CD4-positive, alpha-beta T cell treated with Interleukin-6 for 4 hours (primary cell): ENCODE data around the gene MMP8.

ENCODE experiments used
- DNase-seq: peaks from one replicate; pipeline ENCODE4 v3.0.0-alpha.2; 2020; ENCODE audit warnings: mixed read lengths

MMP8 gene

GRCh38 chr11:102719620-102720277, 5.0 kb downstream of the MMP8 start:
- no peak for DNase-seq

- DNase-seq, result no peak
Observed at GRCh38 chr11:102717280-102717679, 7.5 kb downstream of the MMP8 start.

GRCh38 chr11:102716527-102716926, 8.2 kb downstream of the MMP8 start:
- DNase-seq, result no peak

- no peak for DNase-seq
Observed at GRCh38 chr11:102712137-102712536, 12.6 kb downstream of the MMP8 start.

- no peak for DNase-seq
Observed at GRCh38 chr11:102709201-102709945, 15.4 kb downstream of the MMP8 start.

GRCh38 chr11:102708654-102709053, 16.1 kb downstream of the MMP8 start:
- DNase-seq, result no peak

GRCh38 chr11:102705626-102706025, 19.1 kb downstream of the MMP8 start, which contains the start of gene MMP27:
Gene MMP27 (minus strand): TSS chr11:102705769. CDS start chr11:102705714, 55 bp downstream.
- no peak for DNase-seq

- DNase-seq, result no peak
Observed at GRCh38 chr11:102704841-102705240, 19.9 kb downstream of the MMP8 start.

GRCh38 chr11:102703826-102704493, 20.8 kb downstream of the MMP8 start:
- DNase-seq, result no peak

DNA sequence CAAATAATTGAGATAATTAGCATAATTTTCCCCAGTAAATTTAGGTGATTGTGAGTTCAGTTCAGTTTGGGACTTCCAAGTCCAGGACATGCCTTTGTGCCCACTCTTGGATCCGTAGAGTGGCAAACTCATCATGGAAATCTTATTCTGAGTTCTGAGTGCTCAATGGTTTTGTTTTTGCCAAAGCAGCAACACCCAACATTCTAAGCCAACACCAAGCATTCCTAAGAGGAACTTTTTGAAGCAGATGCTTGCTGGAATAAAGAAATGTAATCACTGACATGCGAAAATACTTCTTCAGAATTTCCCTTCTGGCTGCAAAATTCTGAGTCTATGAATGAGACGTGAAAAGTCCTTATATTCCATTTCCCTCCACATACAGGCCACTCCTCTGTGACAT, 29.6 kb downstream of the MMP8 start:
- no peak for DNase-seq

DNA sequence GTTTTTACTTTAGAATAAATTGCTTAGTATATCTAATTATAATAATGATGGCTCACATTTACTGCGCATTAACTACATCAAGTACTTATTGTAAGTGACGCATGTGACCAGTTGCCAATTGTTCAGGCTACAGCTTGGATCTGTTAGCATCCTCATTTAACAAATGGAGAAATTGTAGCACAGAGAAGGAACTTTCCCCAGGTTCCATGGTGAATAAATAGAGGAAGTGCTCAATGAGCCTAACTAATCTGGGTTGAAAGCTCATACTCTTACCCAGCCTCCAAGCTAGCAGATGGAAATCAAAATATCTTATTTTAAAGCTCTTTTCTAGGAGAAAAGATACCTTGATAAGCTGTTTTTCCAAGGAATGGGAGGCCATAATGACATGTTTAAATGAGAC, 39.0 kb downstream of the MMP8 start:
- DNase-seq, result no peak

GRCh38 chr11:102685338-102685737, 39.4 kb downstream of the MMP8 start:
- DNase-seq, result no peak

- no peak for DNase-seq
Observed at GRCh38 chr11:102683277-102683676, 41.5 kb downstream of the MMP8 start.

DNA sequence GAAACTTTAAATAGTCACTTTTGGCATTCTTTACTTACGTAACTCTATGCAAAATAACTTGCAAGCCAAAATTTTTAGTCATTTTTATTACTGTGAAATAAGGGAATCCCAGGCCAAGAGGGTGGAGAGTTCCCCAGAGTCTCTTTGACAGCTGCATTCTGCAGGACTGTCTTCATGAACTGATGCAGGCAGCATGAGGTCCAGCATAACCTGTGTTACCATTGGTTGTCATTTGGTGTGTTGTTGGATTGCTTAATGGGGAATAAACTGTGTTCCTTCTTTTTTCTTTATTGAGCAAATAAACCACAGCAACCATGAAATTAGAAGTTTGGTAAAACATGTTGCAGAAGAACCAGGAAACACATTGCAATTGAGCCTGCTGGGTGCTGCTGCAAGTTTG, 43.8 kb downstream of the MMP8 start:
- DNase-seq, result no peak

DNA sequence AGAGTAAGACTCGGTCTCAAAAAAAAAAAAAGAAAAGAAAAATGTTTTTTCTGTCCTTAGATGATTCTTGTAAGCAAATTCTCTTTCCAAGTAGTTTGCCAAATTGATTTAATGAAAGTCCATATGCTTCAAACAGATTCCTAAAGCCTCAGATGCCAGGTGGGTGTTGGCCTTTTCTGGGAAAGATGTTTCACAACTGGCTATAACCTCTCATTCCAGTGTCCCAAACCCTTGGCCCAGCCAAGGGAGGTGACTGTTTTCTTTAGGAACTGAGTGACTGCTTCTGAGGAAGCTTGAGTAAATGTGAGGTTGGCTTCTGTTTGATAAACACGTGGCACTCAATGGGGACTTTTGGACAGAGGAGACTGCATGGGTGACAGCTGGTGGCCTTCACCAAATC, 46.7 kb downstream of the MMP8 start:
- no peak for DNase-seq

- DNase-seq, result no peak
Observed at GRCh38 chr11:102676084-102676483, 48.7 kb downstream of the MMP8 start.

DNA sequence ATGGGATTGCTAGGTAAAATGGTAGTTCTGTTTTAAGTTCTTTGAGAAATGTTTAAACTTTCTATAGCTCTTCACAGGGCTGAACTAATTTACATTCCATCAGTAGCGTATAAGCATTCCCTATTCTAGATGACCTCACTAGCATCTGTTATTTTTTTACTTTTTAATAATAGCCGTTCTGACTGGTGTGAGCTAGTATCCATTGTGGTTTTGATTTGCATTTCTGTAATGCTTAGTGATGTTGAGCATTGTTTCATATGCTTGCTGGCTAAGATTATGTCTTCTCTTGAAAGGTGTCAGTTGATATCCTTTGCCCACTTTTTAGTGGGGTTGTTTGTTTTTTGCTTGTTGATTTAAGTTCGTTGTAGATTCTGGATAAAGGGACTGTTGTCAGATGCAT, 55.1 kb downstream of the MMP8 start:
- no peak for DNase-seq

DNA sequence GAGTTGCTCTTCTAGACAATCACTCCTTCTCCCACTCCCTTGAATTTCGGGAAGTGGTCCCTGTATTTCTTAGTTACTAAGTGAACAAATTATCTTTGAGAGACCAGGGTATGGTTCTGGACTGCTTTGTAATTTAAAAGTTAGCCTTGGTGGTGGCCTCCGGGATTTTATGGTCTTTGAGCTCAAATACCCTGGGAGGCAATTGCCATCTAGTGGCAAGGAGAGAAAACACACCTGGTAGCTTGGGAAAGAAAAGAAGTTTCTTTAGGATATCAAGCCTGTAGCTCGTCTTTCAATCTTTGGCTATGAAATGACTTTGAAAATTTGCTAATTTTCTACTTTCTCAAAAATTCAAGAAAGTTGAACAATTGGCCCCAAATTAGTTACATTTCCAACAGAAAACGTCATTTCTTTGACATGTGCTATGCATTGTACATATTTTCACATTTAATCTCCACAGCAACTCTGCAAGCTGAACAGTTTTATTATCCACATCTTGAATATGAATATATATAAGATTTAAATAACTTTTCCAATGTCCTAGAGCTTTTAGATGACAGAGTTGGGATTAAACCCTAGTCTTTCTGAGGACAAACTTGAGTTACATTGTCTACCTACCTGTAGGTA, 58.3 kb downstream of the MMP8 start:
- DNase-seq, result peak; percentile 28

DNA sequence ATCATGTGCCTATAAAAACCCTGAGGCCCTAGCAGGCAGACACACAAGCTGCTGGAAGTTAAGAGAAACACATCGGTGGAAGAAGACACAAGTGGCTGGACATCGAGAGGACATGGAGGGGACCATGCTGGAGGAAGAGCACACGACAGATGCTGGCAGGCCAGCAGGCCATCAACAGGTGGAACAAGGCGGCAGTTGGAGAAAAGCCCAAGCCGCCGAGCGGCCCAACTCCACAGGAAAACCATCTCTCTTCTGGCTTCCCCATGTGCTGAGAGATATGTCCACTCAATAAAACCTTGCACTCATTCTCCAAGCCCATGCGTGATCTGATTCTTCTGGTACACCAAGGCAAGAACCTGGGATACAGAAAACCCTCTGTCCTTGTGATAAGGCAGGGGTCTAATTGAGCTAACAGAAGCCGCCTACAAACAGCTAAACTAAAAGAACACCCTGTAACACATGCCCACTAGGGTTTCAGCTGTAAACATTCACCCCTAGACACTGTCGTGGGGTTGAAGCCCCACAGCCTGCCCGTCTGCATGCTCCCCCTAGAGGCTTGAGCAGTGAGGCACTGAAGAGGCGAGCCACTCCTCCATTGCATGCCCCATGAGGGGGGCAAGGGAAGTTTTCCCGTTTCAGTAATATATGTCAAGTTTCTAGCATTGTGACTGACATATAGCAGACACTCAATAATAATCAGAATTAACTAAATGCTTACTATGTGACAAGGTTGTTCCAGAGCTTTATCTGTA, 60.6 kb downstream of the MMP8 start:
- DNase-seq, result peak; percentile 5

DNA sequence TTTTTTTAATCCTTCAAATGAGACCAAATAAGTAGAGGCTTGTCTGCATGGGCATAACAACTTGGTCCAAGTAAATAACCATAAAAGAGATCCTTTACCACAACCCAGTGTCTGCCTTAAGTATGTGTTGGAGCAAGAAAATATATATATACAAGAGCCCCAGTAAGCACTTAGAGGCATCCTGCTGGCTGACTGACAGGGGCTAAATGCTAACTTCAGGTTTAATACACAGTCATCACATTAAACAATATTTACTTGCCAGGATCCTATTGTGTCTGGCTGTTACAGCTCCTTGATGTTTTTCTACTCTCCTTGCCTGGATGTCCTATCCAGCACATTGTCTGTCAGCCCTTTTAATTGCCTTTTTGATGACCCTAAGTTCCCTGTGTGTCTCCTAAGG, 62.1 kb downstream of the MMP8 start:
- DNase-seq, result no peak
